ENCODE results near the gene SLCO3A1.

SLCO3A1 gene

DNA sequence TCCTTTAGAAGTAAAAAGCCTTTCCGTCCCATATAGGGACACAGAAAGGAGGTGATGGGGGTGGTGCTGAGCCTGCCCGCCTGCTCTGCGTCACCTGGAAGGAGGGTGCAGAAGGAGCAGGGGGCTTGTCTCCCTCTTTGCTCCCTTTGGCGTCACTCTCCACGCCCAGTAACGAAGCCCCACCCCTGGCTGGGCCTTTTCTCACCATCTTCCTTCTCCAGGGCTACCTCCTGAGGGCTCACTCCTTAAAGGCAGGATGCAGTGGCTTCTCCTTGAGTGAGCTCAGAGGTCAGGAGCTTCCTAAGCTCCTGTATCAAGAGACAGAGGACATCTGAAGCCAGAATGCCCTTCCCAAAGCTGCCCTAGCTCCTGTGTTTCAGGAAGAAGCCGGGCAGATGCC, 31.5 kb downstream of the SLCO3A1 start:
- no peak for DNase-seq

- no peak for DNase-seq
Measured at GRCh38 chr15:91885714-91886270, 32.3 kb downstream of the SLCO3A1 start.

DNA sequence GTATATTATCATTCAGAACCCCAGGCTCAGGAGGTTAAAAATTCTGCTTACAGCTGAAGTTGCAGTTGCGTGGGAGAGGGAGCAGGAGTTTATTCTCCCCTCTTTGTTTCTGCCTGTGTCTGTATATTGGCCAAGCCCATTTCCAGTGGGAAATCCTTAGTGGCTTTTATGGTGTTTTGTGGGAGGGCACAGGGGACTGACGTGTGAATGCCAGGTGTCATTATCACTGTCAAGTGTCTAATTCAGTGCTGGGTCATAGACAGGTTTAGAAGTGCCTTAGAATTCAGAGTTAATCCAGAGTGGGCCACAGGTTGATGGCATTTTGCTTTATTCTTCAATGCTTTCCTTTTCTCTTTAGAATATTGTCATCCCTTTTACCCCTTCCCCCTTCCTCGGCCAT, 33.4 kb downstream of the SLCO3A1 start:
- DNase-seq: no peak

DNA sequence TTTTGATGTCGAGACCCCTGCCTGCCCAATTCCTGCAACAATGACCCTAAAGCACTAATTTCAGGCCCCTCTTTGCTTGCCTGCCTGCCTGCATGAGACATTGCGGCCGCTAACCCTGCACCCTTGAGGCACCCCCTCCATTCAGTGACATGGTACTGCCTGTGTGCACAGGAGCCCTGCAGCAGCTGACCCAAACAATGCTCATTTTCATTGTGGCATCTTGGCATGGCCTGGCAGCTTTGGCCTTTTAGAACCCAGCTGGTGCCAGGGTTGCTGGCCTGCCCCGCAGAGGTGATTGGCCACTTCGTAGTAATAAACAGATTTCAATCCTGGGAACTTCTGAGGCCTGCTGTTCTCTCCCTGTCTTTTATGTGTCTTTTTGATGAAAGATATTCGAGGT, 33.8 kb downstream of the SLCO3A1 start:
- DNase-seq: no peak

- DNase-seq: no peak
Measured at GRCh38 chr15:91887921-91888373, 34.4 kb downstream of the SLCO3A1 start.

DNA sequence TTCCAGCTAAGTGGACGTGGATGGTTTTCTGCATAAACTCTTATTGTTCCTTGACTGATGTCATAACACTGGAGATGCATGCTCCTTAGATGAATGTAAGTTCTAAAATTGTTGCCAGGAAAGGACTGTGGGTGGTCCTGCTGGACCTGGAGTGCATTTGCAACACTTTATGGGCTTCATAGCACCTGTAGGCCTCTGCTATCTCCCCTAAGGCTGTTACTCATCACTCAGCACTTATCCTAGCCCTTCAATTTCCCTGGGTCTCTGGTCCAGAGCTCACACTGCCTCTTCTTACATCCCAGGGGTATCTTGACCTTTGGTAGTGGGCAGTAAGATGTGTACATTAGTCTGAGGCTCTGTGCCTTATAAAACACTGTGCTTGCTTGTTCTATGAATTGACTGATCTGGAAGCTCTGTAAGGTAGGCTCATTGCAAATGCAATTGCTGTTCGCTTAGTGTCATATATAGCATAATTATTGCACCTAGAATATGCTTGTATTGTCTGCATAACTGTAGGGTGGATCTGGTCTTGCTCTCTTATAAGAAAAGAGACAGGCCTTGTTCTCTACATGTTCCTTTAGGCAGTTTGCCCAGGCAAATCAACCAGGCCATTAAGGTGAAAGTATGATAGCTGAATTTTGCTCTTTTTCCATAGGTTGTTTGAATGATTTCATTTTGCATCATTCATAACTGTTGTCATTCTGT, 35.8 kb downstream of the SLCO3A1 start:
- DNase-seq: no peak

- no peak for DNase-seq
Measured at GRCh38 chr15:91890614-91891013, 37.1 kb downstream of the SLCO3A1 start.

DNA sequence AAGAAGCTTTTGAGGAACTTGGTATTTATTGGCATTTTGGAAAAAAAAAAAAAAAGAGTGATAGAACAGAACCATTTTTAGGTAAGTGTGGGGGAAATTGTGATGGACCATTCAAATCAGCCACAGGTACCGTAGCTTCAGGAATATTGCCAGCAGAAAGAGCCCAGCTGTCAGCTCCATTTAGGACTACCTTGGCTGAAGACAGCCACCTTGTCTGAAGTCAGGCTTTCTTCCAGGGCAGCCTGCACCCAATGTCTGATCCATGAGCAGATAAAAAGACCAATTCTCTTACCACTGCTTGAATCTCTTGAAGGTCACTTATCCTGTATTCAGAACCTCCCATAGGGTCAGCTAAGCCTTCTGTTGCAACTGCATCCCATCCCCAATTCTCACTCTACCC, 37.6 kb downstream of the SLCO3A1 start:
- no peak for DNase-seq

GRCh38 chr15:91891788-91892345, 38.4 kb downstream of the SLCO3A1 start:
- DNase-seq: no peak

DNA sequence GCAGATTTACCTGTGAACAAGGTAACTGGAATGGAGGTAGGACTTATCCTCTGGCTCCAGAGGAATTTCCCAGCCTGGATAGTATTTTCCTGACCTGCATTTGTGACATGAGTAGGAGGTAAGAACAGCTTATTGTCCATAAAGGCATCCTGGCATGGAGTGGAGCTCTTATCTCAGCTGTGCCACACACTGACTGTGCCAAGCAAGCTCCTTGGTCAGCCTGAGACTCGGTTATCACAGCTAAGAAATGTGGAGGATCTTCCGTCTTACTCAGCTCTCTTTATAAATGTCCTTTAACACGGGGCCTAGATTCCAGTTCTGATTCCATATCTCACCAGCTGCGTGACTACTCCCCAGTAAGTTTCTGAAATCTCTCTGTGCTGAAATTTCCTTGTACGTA, 38.9 kb downstream of the SLCO3A1 start:
- DNase-seq: no peak

DNA sequence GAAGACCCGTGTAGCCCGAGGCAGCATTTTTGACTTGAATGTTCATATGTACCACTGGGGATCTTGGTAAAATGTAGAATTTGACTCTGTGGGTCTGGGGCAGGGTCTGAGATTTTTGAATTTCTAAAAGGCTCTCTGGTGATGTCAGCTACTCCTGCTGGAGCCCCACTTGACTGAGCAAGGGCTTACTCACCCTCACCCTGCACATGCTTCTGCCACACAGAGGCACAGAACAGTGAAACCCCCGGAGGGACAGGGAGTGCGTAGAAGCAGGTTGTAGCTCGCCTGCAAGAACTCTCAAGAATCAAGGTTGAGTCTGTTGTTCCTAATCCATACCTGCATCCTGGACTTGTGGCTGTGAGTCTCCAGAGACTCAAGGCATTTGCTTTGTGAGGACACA, 41.1 kb downstream of the SLCO3A1 start:
- DNase-seq: no peak

GRCh38 chr15:91895051-91895450, 41.5 kb downstream of the SLCO3A1 start:
- DNase-seq: no peak

- DNase-seq: no peak
Measured at GRCh38 chr15:91896341-91897055, 43.0 kb downstream of the SLCO3A1 start.

DNA sequence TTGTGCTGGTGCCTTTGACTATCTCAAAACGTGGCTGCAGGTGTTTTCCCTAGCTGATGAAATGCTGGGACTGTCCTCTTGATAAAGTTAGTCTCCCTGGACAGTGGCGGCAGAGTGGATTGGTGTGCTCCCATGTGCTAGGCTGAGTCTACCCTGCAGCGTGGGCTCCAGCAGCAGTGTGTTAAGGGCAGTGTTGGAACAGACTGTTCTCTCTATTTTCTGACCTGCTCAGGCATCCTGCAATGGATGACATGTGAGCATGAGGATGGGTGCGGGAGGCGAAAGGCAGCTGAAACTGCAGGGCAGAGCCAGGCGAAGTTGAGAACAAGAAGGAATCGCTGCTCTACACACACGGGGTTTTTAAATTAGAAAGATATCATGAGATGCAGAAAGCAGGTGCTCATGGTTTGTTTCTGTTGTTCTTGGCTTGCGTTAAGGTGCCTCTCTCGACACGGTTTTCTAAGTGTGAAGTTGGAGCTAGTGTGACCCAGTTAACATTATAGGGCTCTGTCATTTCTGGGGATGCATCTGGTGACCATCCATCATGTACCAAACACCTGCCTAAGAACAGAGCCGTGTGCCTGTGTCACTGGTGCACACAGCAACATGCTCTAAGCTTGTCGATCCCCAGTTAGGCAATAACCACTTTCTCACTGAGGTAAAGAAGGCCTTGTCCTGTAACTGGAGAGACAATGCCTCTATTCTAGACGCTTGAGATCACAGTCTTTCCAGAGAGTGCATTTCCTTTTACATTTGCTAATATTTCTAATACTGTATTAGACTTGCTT, 44.3 kb downstream of the SLCO3A1 start:
- DNase-seq: no peak

DNA sequence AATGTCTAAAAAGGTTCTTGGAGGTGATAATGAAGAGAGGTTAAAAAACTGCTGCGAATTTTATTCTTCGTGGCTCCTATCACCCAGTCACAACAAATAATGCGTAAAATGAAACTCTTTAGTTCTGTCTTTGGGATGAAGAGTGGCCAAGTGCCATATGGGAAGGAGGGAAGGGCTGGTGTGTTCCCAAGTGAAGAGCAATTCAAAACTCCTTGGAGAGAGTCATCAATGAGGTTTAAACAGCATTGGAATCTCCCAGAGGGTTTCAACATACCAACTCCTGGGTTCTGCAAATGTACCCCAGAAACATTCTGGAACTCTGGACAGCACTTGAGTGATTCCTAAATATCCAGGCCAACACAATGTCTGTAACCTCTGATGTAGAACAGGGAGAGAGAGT, 45.3 kb downstream of the SLCO3A1 start:
- DNase-seq: no peak

DNA sequence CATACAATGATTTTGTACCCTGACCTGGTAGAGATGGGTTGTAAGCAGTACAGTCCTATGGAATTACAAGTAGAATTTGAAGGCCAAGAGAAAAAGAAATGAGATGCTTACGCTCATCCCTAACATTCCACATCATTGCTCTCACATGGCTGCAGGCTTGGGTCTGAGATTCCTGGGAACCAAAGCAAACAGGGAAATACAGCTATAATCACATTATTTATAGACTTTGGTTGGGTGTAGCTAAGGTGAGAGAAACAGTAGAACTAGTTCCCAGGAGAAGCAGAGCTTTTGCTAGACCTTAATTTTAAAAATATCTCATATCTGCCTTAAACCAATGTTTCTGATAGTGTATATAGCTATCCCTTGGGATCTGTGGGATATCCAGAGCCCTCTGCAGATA, 51.4 kb downstream of the SLCO3A1 start:
- no peak for DNase-seq

GRCh38 chr15:91908391-91908790, 54.9 kb downstream of the SLCO3A1 start:
- DNase-seq: no peak

- no peak for DNase-seq
Measured at GRCh38 chr15:91909111-91909510, 55.6 kb downstream of the SLCO3A1 start.

DNA sequence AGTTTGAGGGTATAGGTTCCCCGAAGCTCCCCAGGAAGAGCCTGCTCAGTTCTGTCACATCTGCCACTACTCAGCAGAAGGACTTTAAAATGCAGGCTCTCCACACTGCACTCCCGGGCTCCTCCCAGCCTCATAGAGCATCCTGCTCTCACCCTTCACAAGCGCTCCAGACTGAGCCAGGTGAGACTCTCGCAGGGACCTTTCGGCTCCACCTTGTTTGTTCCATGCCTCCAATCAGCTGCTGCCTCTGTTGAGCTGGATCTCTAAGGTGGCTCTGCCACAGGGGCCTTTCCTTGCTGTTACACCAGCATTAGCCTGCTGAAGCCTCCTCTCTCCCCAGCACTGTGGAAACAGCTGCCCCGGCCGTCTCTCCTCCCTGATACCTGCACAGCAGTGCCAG, 56.1 kb downstream of the SLCO3A1 start:
- DNase-seq: no peak

- no peak for DNase-seq
Measured at GRCh38 chr15:91911844-91912243, 58.3 kb downstream of the SLCO3A1 start.

GRCh38 chr15:91912336-91912735, 58.8 kb downstream of the SLCO3A1 start:
- DNase-seq: no peak

DNA sequence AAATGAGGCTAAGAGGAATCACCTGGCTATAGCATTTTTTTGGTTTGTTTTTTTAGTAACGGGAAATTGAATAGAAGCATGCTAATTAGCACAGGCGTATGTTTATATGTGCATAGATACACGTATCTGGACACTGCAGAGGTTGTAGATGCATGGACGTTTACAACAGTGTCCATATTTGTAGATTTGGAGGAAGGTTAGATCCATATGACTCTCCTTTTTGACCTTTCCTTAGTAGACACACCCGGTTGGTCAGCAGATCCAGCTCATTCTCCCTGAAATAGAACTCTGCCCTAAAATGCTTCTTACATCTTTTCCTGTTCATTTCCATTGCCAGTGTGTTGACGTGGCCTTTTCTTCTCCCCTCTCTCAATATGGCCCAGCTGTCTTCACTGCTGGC, 60.1 kb downstream of the SLCO3A1 start:
- DNase-seq: no peak

GRCh38 chr15:91915576-91915975, 62.1 kb downstream of the SLCO3A1 start:
- no peak for DNase-seq

Measured in CD4-positive, alpha-beta T cell treated with Interleukin-4 for 1 hour (primary cell).